Loucy (cell line): Measurements from ENCODE around the gene LARP4B.

Experiments used
- H2AFZ ChIP-seq: fragments of 200-600 bp; sonication (generic); 2 replicates; pipeline ENCODE4 v1.6.0; 2016; ENCODE audit warnings: antibody characterized with exemption, mild to moderate bottlenecking, low read length, moderate library complexity
- H3F3A ChIP-seq: fragments of 200-600 bp; 2 replicates; pipeline ENCODE4 v1.6.0; 2016; ENCODE audit warnings: antibody characterized with exemption, low read depth, mild to moderate bottlenecking
- H3K27me3 ChIP-seq: fragments of 200-600 bp; sonication (generic); 2 replicates; pipeline ENCODE4 v1.6.1; 2014; ENCODE audit warnings: low read length, mild to moderate bottlenecking; ENCODE audit not compliant: insufficient read depth, poor library complexity, severe bottlenecking
- H3K36me3 ChIP-seq: fragments of 200-600 bp; sonication (generic); 2 replicates; pipeline ENCODE4 v1.6.1; 2016; ENCODE audit warnings: low read length; ENCODE audit not compliant: insufficient read depth
- H3K4me1 ChIP-seq: fragments of 200-600 bp; sonication (generic); 2 replicates; pipeline ENCODE4 v1.5.1; 2014; ENCODE audit warnings: low read length, mild to moderate bottlenecking; ENCODE audit not compliant: insufficient read depth, poor library complexity, severe bottlenecking
- H3K4me2 ChIP-seq: fragments of 200-600 bp; sonication (generic); 2 replicates; pipeline ENCODE4 v1.6.0; 2014; ENCODE audit warnings: antibody characterized with exemption, low read length, low read depth, mild to moderate bottlenecking; ENCODE audit not compliant: poor library complexity, severe bottlenecking
- H3K4me3 ChIP-seq: fragments of 200-600 bp; sonication (generic); 2 replicates; pipeline ENCODE4 v1.5.1; 2014; ENCODE audit warnings: low read length, mild to moderate bottlenecking, mixed read lengths; ENCODE audit not compliant: poor library complexity, severe bottlenecking
- H3K79me2 ChIP-seq: fragments of 200-600 bp; sonication (generic); 2 replicates; pipeline ENCODE4 v1.6.1; 2014; ENCODE audit warnings: low read length; ENCODE audit not compliant: insufficient read depth
- H3K9ac ChIP-seq: fragments of 200-600 bp; sonication (generic); 2 replicates; pipeline ENCODE4 v1.6.0; 2014; ENCODE audit warnings: mild to moderate bottlenecking, low read depth, low read length, moderate library complexity; ENCODE audit not compliant: poor library complexity, severe bottlenecking
- H3K9me2 ChIP-seq: fragments of 200-600 bp; sonication (generic); replicated peaks from 2 replicates; pipeline ENCODE4 v1.6.1; 2016; ENCODE audit warnings: low read depth, low read length, mixed read lengths
- H3K9me3 ChIP-seq: fragments of 200-600 bp; sonication (generic); 2 replicates; pipeline ENCODE4 v1.6.1; 2014; ENCODE audit warnings: mild to moderate bottlenecking, antibody characterized with exemption, low read length, low read depth; ENCODE audit not compliant: insufficient read depth
- H4K20me1 ChIP-seq: fragments of 200-600 bp; sonication (generic); 2 replicates; pipeline ENCODE4 v1.6.0; 2014; ENCODE audit warnings: antibody characterized with exemption, low read length, mild to moderate bottlenecking; ENCODE audit not compliant: insufficient read depth, poor library complexity, severe bottlenecking
- CTCF ChIP-seq: fragments of 200-600 bp; sonication (generic); conservative IDR thresholded peaks from 2 replicates; pipeline ENCODE4 v1.5.1; 2014; ENCODE audit warnings: mild to moderate bottlenecking, antibody characterized with exemption, low read length
- EZH2phosphoT487 ChIP-seq: fragments of 200-600 bp; IDR thresholded peaks from 2 replicates; pipeline ENCODE4 v1.6.1; 2018; ENCODE audit warnings: antibody characterized with exemption, mild to moderate bottlenecking, moderate library complexity, borderline replicate concordance

The LARP4B gene

GRCh38 chr10:812787-813186, 118.7 kb downstream of the LARP4B start:
- Histone ChIP-seq H3K36me3 (peaks cover 74% of the 10 kb centered on the region; the same call in 1 of the 2 replicates), H3F3A (no peaks in the 10 kb centered on the region), H3K4me2 (no peak overlapping the region), H3K9me3 (no peaks in the 10 kb centered on the region), H3K4me3 (no peak overlapping the region), H3K79me2 (no peaks in the 10 kb centered on the region), H3K4me1 (no peaks in the 10 kb centered on the region), H3K9ac (no peak overlapping the region), H3K27me3 (no peaks in the 10 kb centered on the region), H4K20me1 (no peaks in the 10 kb centered on the region), H2AFZ (no peak overlapping the region), H3K9me2 (no peaks in the 10 kb centered on the region)
- TF ChIP-seq EZH2phosphoT487 (no peak), CTCF (no peak)

GRCh38 chr10:811379-812175, 119.9 kb downstream of the LARP4B start:
- H3K9ac ChIP-seq = no peak overlapping the region
- H3F3A ChIP-seq = no peaks in the 10 kb centered on the region
- H3K9me3 ChIP-seq = no peaks in the 10 kb centered on the region
- H3K4me3 ChIP-seq = no peak overlapping the region
- TF ChIP-seq EZH2phosphoT487 (no peak), CTCF (no peak)
- no peaks in the 10 kb centered on the region for H3K4me1 ChIP-seq
- H3K79me2 ChIP-seq = no peaks in the 10 kb centered on the region
- H4K20me1 ChIP-seq = no peaks in the 10 kb centered on the region
- H2AFZ ChIP-seq = no peak overlapping the region
- peaks cover 74% of the 10 kb centered on the region; the same call in 1 of the 2 replicates for H3K36me3 ChIP-seq
- H3K9me2 ChIP-seq = no peaks in the 10 kb centered on the region
- no peaks in the 10 kb centered on the region for H3K27me3 ChIP-seq
- H3K4me2 ChIP-seq = no peak overlapping the region

GRCh38 chr10:810351-810846, 121.1 kb downstream of the LARP4B start:
- TF ChIP-seq EZH2phosphoT487 = no peak
- TF ChIP-seq CTCF = peak; percentile 64
- H3K9me3 ChIP-seq = no peaks in the 10 kb centered on the region

More at GRCh38 chr10:810351-810846, 121.1 kb downstream of the LARP4B start:
- H4K20me1 ChIP-seq = no peaks in the 10 kb centered on the region
- H3K9me2 ChIP-seq = no peaks in the 10 kb centered on the region
- no peaks in the 10 kb centered on the region for H3F3A ChIP-seq
- no peak overlapping the region for H3K4me3 ChIP-seq
- no peak overlapping the region for H3K9ac ChIP-seq
- no peaks in the 10 kb centered on the region for H3K79me2 ChIP-seq
- no peak overlapping the region for H3K4me2 ChIP-seq
- peaks cover 63% of the 10 kb centered on the region; the same call in 1 of the 2 replicates for H3K36me3 ChIP-seq
- H2AFZ ChIP-seq = no peak overlapping the region
- no peaks in the 10 kb centered on the region for H3K4me1 ChIP-seq
- H3K27me3 ChIP-seq = no peaks in the 10 kb centered on the region
